HepG2 (cell line): ENCODE data around the gene TRAK1. TPM values are rescaled to one million over a fixed set of nuclear protein-coding genes. Genes with fewer than 3 reads are reported as not detected.

Source experiments
- ATAC-seq: fragments of 200-7000 bp; cut with Tn5 transposase; 3 replicates; pipeline ENCODE4 v1.9.1; 2020; ENCODE audit warnings: mild to moderate bottlenecking, moderate library complexity
- BruUV-seq: library from RNA; stranded (reverse); fragments of 400-500 nt; replicated peaks from 2 replicates; lab custom pipeline; 2021; lab: Mats Ljungman, UMichigan
- CTCF ChIA-PET: fragments of 300-600 bp; formaldehyde crosslinking; extraction: SDS; loops from one replicate; lab custom pipeline; 2021; ENCODE audit warnings: low total read pairs, inconsistent platforms, low intra/inter-chr PET ratio; lab: Yijun Ruan, JAX
- POLR2A ChIA-PET: fragments of 350-600 bp; sonication (Branson Sonifier 250); formaldehyde crosslinking; loops from one replicate; lab custom pipeline; 2020; ENCODE audit warnings: antibody characterized with exemption, inconsistent platforms; lab: Yijun Ruan, JAX
- DNase-seq: peaks from one replicate; pipeline ENCODE4 v3.0.0-alpha.2; 2015; ENCODE audit warnings: low spot score
- FAIRE-seq: peaks from 3 replicates; lab custom pipeline; 2011; peaks lifted over from hg19 to GRCh38; lab: Jason Lieb, UNC
- H2AFZ ChIP-seq: one replicate; pipeline ENCODE4 v1.6.1; 2011; ENCODE audit warnings: low read length, inconsistent platforms
- H3K27ac ChIP-seq: fragments of 300-600 bp; 3 replicates; pipeline ENCODE4 v1.8.0; 2011; ENCODE audit warnings: mixed run types, mild to moderate bottlenecking, mixed read lengths, low read length, inconsistent platforms; ENCODE audit not compliant: insufficient read depth; ENCODE audit errors: extremely low read length
- H3K27me3 ChIP-seq, 2 experiments: fragments of 200-600 bp in 1 of 2; 2 replicates in 1 of 2; 3 replicates in 1 of 2; pipeline versions ENCODE4 v1.6.0 to v1.8.0; 2011; ENCODE audit warnings: low read length in 2 of 2, mild to moderate bottlenecking in 2 of 2, moderate library complexity in 2 of 2, inconsistent platforms in 1 of 2; ENCODE audit not compliant: insufficient read depth in 2 of 2, control insufficient read depth in 1 of 2
- H3K36me3 ChIP-seq, 2 experiments: fragments of 200-600 bp in 1 of 2; replicated peaks in 1 of 2; 2 replicates in 1 of 2; 3 replicates in 1 of 2; pipeline versions ENCODE4 v1.5.1 to v1.8.0; 2011; ENCODE audit warnings: low read length in 2 of 2, inconsistent platforms in 1 of 2; ENCODE audit not compliant: insufficient read depth in 2 of 2, control insufficient read depth in 1 of 2
- H3K4me1 ChIP-seq: 2 replicates; pipeline ENCODE4 v1.5.1; 2012; ENCODE audit warnings: low read length, inconsistent platforms; ENCODE audit not compliant: insufficient read depth
- H3K4me2 ChIP-seq: 2 replicates; pipeline ENCODE4 v1.6.0; 2011; ENCODE audit warnings: low read depth, low read length, inconsistent platforms
- H3K4me3 ChIP-seq, 3 experiments: fragments of 200-600 bp in 1 of 3; sonication (generic), shearing (Covaris generic) in 1 of 3; replicated peaks in 1 of 3; 2 replicates each; pipeline ENCODE4 v1.5.1; 2011 to 2016; ENCODE audit warnings: low read length in 3 of 3, inconsistent platforms in 2 of 3, low read depth in 2 of 3, mild to moderate bottlenecking in 2 of 3, control low read depth in 1 of 3, mixed read lengths in 1 of 3; ENCODE audit not compliant: insufficient read depth in 1 of 3
- H3K79me2 ChIP-seq: one replicate; pipeline ENCODE4 v1.6.1; 2011; ENCODE audit warnings: low read length, inconsistent platforms; ENCODE audit not compliant: insufficient read depth
- H3K9ac ChIP-seq: 2 replicates; pipeline ENCODE4 v1.6.0; 2011; ENCODE audit warnings: mild to moderate bottlenecking, low read depth, low read length, inconsistent platforms; ENCODE audit not compliant: insufficient read depth
- H3K9me3 ChIP-seq: 2 replicates; pipeline ENCODE4 v1.5.1; 2012; ENCODE audit warnings: mild to moderate bottlenecking, low read length
- H4K20me1 ChIP-seq: 2 replicates; pipeline ENCODE4 v1.6.0; 2011; ENCODE audit warnings: inconsistent platforms, mild to moderate bottlenecking, low read length, moderate library complexity; ENCODE audit not compliant: insufficient read depth
- CREM ChIP-seq, 2 experiments: sonication (generic) in 1 of 2; formaldehyde crosslinking in 1 of 2; IDR thresholded peaks; 2 replicates each; pipeline versions ENCODE4 v1.4.0 to v1.6.1; 2016 to 2020; ENCODE audit warnings: antibody characterized with exemption in 1 of 2, mild to moderate bottlenecking in 1 of 2, missing genetic modification reagents in 1 of 2
- EHMT2 ChIP-seq: fragments of 200-600 bp; sonication (generic); IDR thresholded peaks from 2 replicates; pipeline ENCODE4 v1.7.0; 2017; ENCODE audit warnings: antibody characterized with exemption, low read depth, low read length, borderline replicate concordance
- ELF4 ChIP-seq: sonication (generic); formaldehyde crosslinking; IDR thresholded peaks from 2 replicates; pipeline ENCODE4 v1.5.0; 2020; ENCODE audit warnings: missing genetic modification reagents, mild to moderate bottlenecking, moderate library complexity, borderline replicate concordance
- ESRRA ChIP-seq: sonication (generic); formaldehyde crosslinking; IDR thresholded peaks from 2 replicates; pipeline ENCODE4 v1.5.1; 2020; ENCODE audit warnings: mild to moderate bottlenecking, low read depth, missing genetic modification reagents
- FLYWCH1 ChIP-seq: sonication (generic); formaldehyde crosslinking; IDR thresholded peaks from 2 replicates; pipeline ENCODE4 v1.8.1; 2023; ENCODE audit warnings: mild to moderate bottlenecking, missing genetic modification reagents
- GPN1 ChIP-seq: sonication (generic); formaldehyde crosslinking; IDR thresholded peaks from 2 replicates; pipeline ENCODE4 v1.5.1; 2020; ENCODE audit warnings: missing genetic modification reagents, borderline replicate concordance
- HNRNPK ChIP-seq: fragments of 200-400 bp; formaldehyde crosslinking; IDR thresholded peaks from 2 replicates; pipeline ENCODE4 v1.6.1; 2018; ENCODE audit warnings: low read length, low read depth, moderate library complexity, mild to moderate bottlenecking; ENCODE audit not compliant: poor library complexity, severe bottlenecking
- NR3C1 ChIP-seq: sonication (generic); formaldehyde crosslinking; IDR thresholded peaks from 2 replicates; pipeline ENCODE4 v1.4.0; 2020; ENCODE audit warnings: missing genetic modification reagents
- ONECUT2 ChIP-seq: sonication (generic); formaldehyde crosslinking; IDR thresholded peaks from 2 replicates; pipeline ENCODE4 v1.4.0; 2020; ENCODE audit warnings: missing genetic modification reagents
- PCBP1 ChIP-seq: fragments of 200-400 bp; formaldehyde crosslinking; IDR thresholded peaks from 2 replicates; pipeline ENCODE4 v1.6.1; 2017; ENCODE audit warnings: mild to moderate bottlenecking, low read depth, low read length, borderline replicate concordance
- PCBP2 ChIP-seq: fragments of 200-400 bp; formaldehyde crosslinking; optimal IDR thresholded peaks from 2 replicates; pipeline ENCODE3; 2018; ENCODE audit warnings: low read length, low read depth; ENCODE audit not compliant: poor library complexity, severe bottlenecking
- REPIN1 ChIP-seq: sonication (generic); formaldehyde crosslinking; IDR thresholded peaks from 2 replicates; pipeline ENCODE4 v1.8.0; 2022; ENCODE audit warnings: missing genetic modification reagents, low read depth, mild to moderate bottlenecking, borderline replicate concordance
- SMYD3 ChIP-seq: sonication (generic); formaldehyde crosslinking; IDR thresholded peaks from 2 replicates; pipeline ENCODE4 v1.8.1; 2023; ENCODE audit warnings: mild to moderate bottlenecking, missing genetic modification reagents
- YEATS4 ChIP-seq: sonication (generic); formaldehyde crosslinking; IDR thresholded peaks from 2 replicates; pipeline ENCODE4 v1.4.0; 2020; ENCODE audit warnings: missing genetic modification reagents, borderline replicate concordance
- YY1 ChIP-seq: IDR thresholded peaks from 2 replicates; pipeline ENCODE4 v1.6.1; 2011; ENCODE audit warnings: low read length, low read depth, moderate library complexity, mild to moderate bottlenecking; ENCODE audit not compliant: insufficient read depth, insufficient replicate concordance
- ZNF235 ChIP-seq: sonication (generic); formaldehyde crosslinking; IDR thresholded peaks from 2 replicates; pipeline ENCODE4 v1.8.1; 2023; ENCODE audit warnings: mild to moderate bottlenecking, missing genetic modification reagents, borderline replicate concordance
- ZNF260 ChIP-seq: sonication (generic); formaldehyde crosslinking; IDR thresholded peaks from 2 replicates; pipeline ENCODE4 v1.4.0; 2020; ENCODE audit warnings: missing genetic modification reagents, low read depth, mild to moderate bottlenecking, borderline replicate concordance
- ZNF670 ChIP-seq: sonication (generic); formaldehyde crosslinking; IDR thresholded peaks from 2 replicates; pipeline ENCODE4 v1.8.0; 2022; ENCODE audit warnings: mild to moderate bottlenecking, missing genetic modification reagents, borderline replicate concordance
- ZNF672 ChIP-seq: sonication (generic); formaldehyde crosslinking; IDR thresholded peaks from 2 replicates; pipeline ENCODE4 v1.8.1; 2022; ENCODE audit warnings: missing genetic modification reagents
- WGBS: methylation state at CpG from one replicate; pipeline ENCODE4 v1.1.6; 2017; ENCODE audit warnings: low lambda C conversion rate; 5-methylcytosine and 5-hydroxymethylcytosine counted together
- in situ Hi-C: cut with HindIII; loops from 2 replicates; pipeline ENCODE4 v1.10.0; 2017; ENCODE audit warnings: low pct_unique_long_range_greater_than_20kb; ENCODE audit not compliant: extremely low pct_ligation_motif_present
- intact Hi-C: fragments of 100-400 bp; cut with micrococcal nuclease; formaldehyde crosslinking; loops from one replicate; pipeline ENCODE4 v1.10.0; 2022; ENCODE audit not compliant: unreplicated experiment
- polyA plus RNA-seq, 8 experiments: library from polyadenylated mRNA; depleted of rRNA in 3 of 8; stranded (reverse) in 7 of 8; unstranded in 1 of 8; fragments of >200 nt; fragmentation: Illumina TruSeq in 4 of 8; extraction: Trizol in 4 of 8; gene quantifications; 2 replicates each; pipeline versions ENCODE4 v1.2.1 to v1.2.3, GENCODE V29; 2011 to 2016; ENCODE audit warnings: low read depth in 4 of 8, missing spikeins in 1 of 8, mixed read lengths in 1 of 8; ENCODE audit not compliant: insufficient read depth in 1 of 8
- total RNA-seq, 5 experiments: library from RNA; depleted of rRNA; stranded (reverse); fragments of >200 nt; fragmentation: Illumina TruSeq; extraction: Trizol; gene quantifications; 2 replicates each; pipeline ENCODE4 v1.2.3, GENCODE V29; 2016; ENCODE audit warnings: low read depth in 1 of 5
- TF ChIP-seq, protein P1 (sequence below): sonication (generic); formaldehyde crosslinking; IDR thresholded peaks from 2 replicates; pipeline ENCODE4 v1.5.0; 2020; ENCODE audit warnings: missing genetic modification reagents, mild to moderate bottlenecking, borderline replicate concordance
- TF ChIP-seq, protein P2 (sequence below): IDR thresholded peaks from 2 replicates; pipeline ENCODE4 v1.6.1; 2016; ENCODE audit warnings: mild to moderate bottlenecking, missing biosample characterization, missing genetic modification reagents

TRAK1 gene
- total and polyA plus RNA-seq, 2 of the 13 experiments (the other 11 are each of a cell fraction or from before 2014, with no cell fraction given): 20.5 to 46.6 TPM

DNA sequence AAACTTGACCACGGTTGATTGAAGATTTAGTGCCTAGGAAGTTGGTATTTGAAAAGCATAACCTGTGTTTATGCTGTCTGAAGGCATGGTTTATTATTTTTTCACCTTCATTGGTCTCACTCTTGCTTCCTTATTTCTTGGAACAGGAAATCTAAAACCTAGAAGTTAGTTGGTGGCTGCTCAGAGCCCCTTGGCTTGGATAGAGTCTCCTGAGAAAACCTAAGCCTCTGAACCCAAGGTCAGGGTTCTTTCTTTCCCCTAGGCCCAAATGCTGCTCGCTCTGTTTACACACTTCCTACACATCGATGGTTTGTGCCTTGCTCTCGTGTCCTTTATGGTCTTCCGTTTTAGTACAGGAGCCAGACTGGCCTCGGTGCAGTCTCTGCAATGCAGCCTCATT lies 82.2 kb downstream of the TRAK1 start (continued):
- TF ChIP-seq, protein P1, sequence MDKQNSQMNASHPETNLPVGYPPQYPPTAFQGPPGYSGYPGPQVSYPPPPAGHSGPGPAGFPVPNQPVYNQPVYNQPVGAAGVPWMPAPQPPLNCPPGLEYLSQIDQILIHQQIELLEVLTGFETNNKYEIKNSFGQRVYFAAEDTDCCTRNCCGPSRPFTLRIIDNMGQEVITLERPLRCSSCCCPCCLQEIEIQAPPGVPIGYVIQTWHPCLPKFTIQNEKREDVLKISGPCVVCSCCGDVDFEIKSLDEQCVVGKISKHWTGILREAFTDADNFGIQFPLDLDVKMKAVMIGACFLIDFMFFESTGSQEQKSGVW (CRISPR knock-in tag): no peak
- TF ChIP-seq FLYWCH1 (CRISPR knock-in tag): no peak
- TF ChIP-seq ZNF670: no peak
- no peak for TF ChIP-seq YY1
- no peak for TF ChIP-seq ZNF672 (CRISPR knock-in tag)
- TF ChIP-seq GPN1 (CRISPR knock-in tag): no peak
- TF ChIP-seq CREM (IDR thresholded peaks at IDR 0.05): no peak
- no peak for TF ChIP-seq CREM (CRISPR knock-in tag; IDR thresholded peaks at IDR 0.05)

DNA sequence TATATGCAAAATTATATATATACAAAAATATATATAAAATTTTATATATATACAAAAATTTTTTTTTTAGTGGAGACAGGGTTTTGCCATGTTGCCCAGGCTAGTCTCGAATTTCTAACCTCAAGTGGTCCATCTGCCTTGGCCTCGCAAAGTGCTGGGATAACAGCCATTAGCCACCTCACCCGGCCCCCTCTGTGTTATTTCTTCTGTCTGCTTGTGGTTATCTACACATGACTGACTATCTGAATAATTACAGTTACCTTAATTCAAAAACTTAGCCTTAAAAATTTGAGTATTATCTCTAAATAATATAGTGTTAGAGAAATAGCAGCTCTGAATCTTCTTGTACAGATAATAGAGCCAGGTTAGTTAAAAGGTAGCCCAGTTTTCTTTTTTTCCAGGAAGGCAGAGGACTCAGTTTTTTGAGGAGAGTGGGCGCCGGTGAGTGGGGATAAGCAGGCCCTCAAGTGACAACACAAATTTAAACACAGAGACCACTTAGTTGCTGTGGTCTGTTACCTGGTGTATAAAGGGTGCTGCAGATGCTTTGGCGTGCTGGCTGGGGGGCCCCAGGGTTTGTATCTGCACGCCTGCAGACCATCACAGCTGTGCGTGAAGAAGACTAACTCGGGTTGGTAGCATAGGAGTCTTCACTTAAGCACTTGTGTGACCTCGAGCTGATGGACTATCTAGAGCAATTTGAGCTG lies 83.7 kb downstream of the TRAK1 start:
- peaks cover 10 to 19% of the 10 kb centered on the region in 2 experiments; a peak in 4 of 5 replicates for H3K36me3 ChIP-seq
- H2AFZ ChIP-seq: no peak overlapping the region
- H3K4me2 ChIP-seq: no peak overlapping the region
- BruUV-seq: no TSS peak
- H3K79me2 ChIP-seq: peaks cover 55% of the 10 kb centered on the region
- H3K9me3 ChIP-seq: no peaks in the 10 kb centered on the region
- no peak for FAIRE-seq
- ATAC-seq: no peak
- in situ Hi-C loops: loop anchor here (25.0 kb wide), 1 partner anchor 163 kb away; no protein-coding TSS in a partner anchor
- ChIA-PET CTCF (no interaction called here), POLR2A (interaction anchor here (1.3 kb wide), 1 partner anchor 44 kb away, joined by 3 read pairs; no protein-coding TSS in a partner anchor)
- H4K20me1 ChIP-seq: peaks cover 11% of the 10 kb centered on the region; the same call in 1 of the 2 replicates
- no peak overlapping the region for H3K9ac ChIP-seq
- WGBS: 98% methylated on average over 9 of the region's 10 CpGs
- no peak for DNase-seq
- intact Hi-C loops: loop anchor here (5.0 kb wide), 1 partner anchor 58 kb away; no protein-coding TSS in a partner anchor
- peaks cover 43% of the 10 kb centered on the region for H3K4me1 ChIP-seq
- no peaks in the 10 kb centered on the region for H3K27me3 ChIP-seq
- no peak overlapping the region for H3K27ac ChIP-seq
- no peak overlapping the region for H3K4me3 ChIP-seq
- TF ChIP-seq SMYD3 (CRISPR knock-in tag): no peak
- no peak for TF ChIP-seq ZNF260
- TF ChIP-seq, protein P2, sequence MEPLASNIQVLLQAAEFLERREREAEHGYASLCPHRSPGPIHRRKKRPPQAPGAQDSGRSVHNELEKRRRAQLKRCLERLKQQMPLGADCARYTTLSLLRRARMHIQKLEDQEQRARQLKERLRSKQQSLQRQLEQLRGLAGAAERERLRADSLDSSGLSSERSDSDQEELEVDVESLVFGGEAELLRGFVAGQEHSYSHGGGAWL (CRISPR knock-in tag): no peak
- TF ChIP-seq ONECUT2 (CRISPR knock-in tag): no peak
- no peak for TF ChIP-seq ESRRA (CRISPR knock-in tag)
- TF ChIP-seq HNRNPK: no peak
- TF ChIP-seq YEATS4 (CRISPR knock-in tag): no peak
- no peak for TF ChIP-seq NR3C1 (CRISPR knock-in tag)
- TF ChIP-seq PCBP2: no peak
- TF ChIP-seq PCBP1: no peak
- no peak for TF ChIP-seq EHMT2
- no peak for TF ChIP-seq REPIN1 (CRISPR knock-in tag)
- TF ChIP-seq ZNF235 (CRISPR knock-in tag): no peak
- no peak for TF ChIP-seq ELF4
